ENCODE data around the gene CDHR2. TPM values are rescaled to one million over a fixed set of nuclear protein-coding genes. Genes with fewer than 3 reads are reported as not detected.

The CDHR2 gene
- total RNA-seq, 2 experiments from 2014 or later, result 0.37 to 0.61 TPM

DNA sequence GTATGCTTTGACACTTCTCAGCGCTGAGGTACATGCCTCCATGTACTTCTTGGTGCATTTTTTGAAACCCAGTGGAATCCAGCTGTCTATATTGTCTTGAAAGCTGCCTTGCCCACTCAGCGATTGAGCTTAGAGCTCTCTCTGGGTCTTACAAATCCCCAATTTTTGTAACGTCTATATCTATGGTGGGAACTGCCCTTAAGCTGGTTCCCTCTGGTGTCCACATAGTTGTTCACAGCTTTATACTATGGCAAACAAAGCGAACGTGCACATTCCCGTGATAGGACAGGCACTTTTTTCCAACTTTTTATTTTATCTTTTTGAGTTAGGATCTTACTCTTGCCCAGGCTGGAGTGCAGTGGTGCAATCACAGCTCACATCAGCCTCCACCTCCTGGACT, 20.9 kb downstream of the CDHR2 start:
- ChIA-PET POLR2A (no interaction called here), CTCF (interaction anchor here (0.5 to 1.4 kb wide), 4 partner anchors 9 to 158 kb away, joined by 3 to 5 read pairs (median 4); no protein-coding TSS in a partner anchor)
- Mint-ChIP-seq H3K27ac (no peak overlapping the region), H3K36me3 (ENCODE audit: low read depth) (no peaks in the 10 kb centered on the region), H3K27me3 (peaks cover 4% of the 10 kb centered on the region), H3K9me3 (ENCODE audit: low read depth) (no peaks in the 10 kb centered on the region), H3K4me3 (no peak overlapping the region), H3K4me1 (no peaks in the 10 kb centered on the region)
- intact Hi-C loops (cut with DNase I, micrococcal nuclease), result loop anchor here in 1 of 2 experiments (10.0 kb wide), 1 partner anchor 155 kb away; the partner anchor contains the start of gene CLTB
- no peak for DNase-seq
- ATAC-seq, result no peak

DNA sequence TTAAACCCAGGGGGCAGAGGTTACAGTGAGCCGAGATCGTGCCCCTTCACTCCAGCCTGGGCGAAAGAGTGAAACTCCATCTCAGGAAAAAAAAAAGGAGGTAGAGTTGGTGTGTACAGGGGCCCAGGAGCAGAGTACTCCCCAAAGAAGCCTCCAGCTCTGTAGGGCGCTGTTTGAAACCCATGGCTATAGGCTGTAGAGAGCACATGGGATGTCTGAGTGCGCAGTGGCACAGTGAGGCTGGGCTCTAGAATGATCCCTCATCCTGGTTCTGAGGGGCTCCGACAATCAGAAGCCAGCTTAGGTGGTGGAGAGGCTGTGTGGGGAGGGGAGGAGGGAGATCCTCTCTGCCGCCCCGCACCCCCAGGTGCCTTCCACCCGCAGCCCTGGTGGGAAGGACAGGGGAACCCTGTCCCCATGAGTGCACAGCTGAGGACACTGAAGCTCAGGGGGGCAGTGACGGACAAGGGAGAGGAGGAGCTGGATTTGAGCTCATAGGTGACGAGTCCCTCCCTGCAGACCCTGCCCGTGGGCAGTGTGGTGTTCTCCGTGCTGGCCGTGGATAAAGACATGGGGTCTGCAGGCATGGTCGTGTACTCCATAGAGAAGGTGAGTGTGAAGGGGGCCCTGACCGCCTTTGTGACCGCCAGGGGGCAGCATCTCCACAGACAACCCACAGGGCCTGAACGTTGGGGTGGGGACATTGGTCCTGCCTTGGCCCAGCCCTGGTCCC, 24.6 kb downstream of the CDHR2 start:
- ChIA-PET CTCF (interaction anchor here (0.6 to 2.2 kb wide), 10 partner anchors 12 to 426 kb away, joined by 3 to 7 read pairs (median 3); partner anchors contain the start of gene TSPAN17), POLR2A (interaction anchor here (0.6 kb wide), 1 partner anchor 31 kb away, joined by 4 read pairs; no protein-coding TSS in a partner anchor)
- Mint-ChIP-seq H3K4me3 (no peak overlapping the region), H3K36me3 (ENCODE audit: low read depth) (no peaks in the 10 kb centered on the region), H3K27me3 (peaks cover 4% of the 10 kb centered on the region), H3K4me1 (no peaks in the 10 kb centered on the region), H3K9me3 (ENCODE audit: low read depth) (no peaks in the 10 kb centered on the region), H3K27ac (no peak overlapping the region)
- intact Hi-C loops (cut with DNase I, micrococcal nuclease), result loop anchor here (1.0 to 10.0 kb wide), 3 partner anchors 46 to 159 kb away; partner anchors contain the start of gene CLTB (in 2 of the 2)
- peak; percentile 90 for ATAC-seq
- peak; percentile 88 for DNase-seq

DNA sequence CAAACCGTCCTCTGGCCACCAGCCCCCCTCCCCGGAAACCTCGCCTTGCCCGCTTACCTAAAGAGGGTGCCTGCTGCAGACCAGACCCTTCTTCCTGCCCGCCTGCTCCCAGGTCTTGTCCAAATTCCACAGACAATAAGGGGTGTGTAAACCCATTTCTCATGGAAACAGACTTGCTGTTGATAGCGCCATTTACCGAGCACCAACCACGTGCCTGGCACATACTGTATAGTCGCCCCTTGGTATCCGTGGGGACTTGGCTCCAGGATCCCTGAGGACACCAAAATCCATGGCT, 25.1 kb downstream of the CDHR2 start:
- Mint-ChIP-seq H3K36me3 (ENCODE audit: low read depth) (no peaks in the 10 kb centered on the region), H3K27ac (no peak overlapping the region), H3K27me3 (peaks cover 4% of the 10 kb centered on the region), H3K4me3 (no peak overlapping the region), H3K4me1 (no peaks in the 10 kb centered on the region), H3K9me3 (ENCODE audit: low read depth) (no peaks in the 10 kb centered on the region)
- no peak for DNase-seq
- POLR2A ChIA-PET, result no interaction called here
- ATAC-seq, result no peak
- CTCF ChIA-PET, result interaction anchor here (1.0 to 2.2 kb wide), 4 partner anchors 15 to 157 kb away, joined by 3 to 7 read pairs (median 3); no protein-coding TSS in a partner anchor
- intact Hi-C loops (cut with DNase I, micrococcal nuclease), result loop anchor here (1.0 to 10.0 kb wide), 3 partner anchors 45 to 159 kb away; partner anchors contain the start of gene CLTB (in 2 of the 2)

DNA sequence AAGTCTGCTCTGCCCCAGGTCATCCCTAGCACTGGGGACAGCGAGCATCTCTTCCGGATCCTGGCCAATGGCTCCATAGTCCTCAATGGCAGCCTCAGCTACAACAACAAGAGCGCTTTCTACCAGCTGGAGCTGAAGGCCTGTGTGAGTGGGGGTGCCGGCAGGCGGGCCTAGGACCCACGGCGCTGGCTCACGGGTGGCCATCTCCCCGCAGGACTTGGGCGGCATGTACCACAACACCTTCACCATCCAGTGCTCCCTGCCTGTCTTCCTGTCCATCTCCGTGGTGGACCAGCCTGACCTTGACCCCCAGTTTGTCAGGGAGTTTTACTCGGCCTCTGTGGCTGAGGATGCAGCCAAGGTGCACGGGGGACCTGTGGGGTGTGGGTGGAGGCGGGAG, 25.9 kb downstream of the CDHR2 start:
- no peak overlapping the region for H3K4me3 Mint-ChIP-seq
- ATAC-seq (no peak), DNase-seq (no peak)
- H3K27ac Mint-ChIP-seq, result no peak overlapping the region
- POLR2A ChIA-PET, result no interaction called here
- H3K36me3 Mint-ChIP-seq (ENCODE audit: low read depth), result no peaks in the 10 kb centered on the region
- H3K4me1 Mint-ChIP-seq, result no peaks in the 10 kb centered on the region
- CTCF ChIA-PET, result interaction anchor here (0.6 to 2.2 kb wide), 6 partner anchors 10 to 655 kb away, joined by 3 to 7 read pairs (median 3); no protein-coding TSS in a partner anchor
- intact Hi-C loops (cut with DNase I, micrococcal nuclease), result loop anchor here in 1 of 2 experiments (10.0 kb wide), 1 partner anchor 160 kb away; the partner anchor contains the start of gene CLTB
- H3K27me3 Mint-ChIP-seq, result peaks cover 2% of the 10 kb centered on the region
- H3K9me3 Mint-ChIP-seq (ENCODE audit: low read depth), result no peaks in the 10 kb centered on the region

GRCh38 chr5:176575488-176576422, 26.6 kb downstream of the CDHR2 start:
- ChIA-PET POLR2A (no interaction called here), CTCF (interaction anchor here (0.6 to 2.2 kb wide), 3 partner anchors 85 to 655 kb away, joined by 3 to 7 read pairs (median 3); no protein-coding TSS in a partner anchor)
- intact Hi-C loops (cut with DNase I, micrococcal nuclease), result loop anchor here in 1 of 2 experiments (10.0 kb wide), 1 partner anchor 161 kb away; the partner anchor contains the start of gene CLTB
- no peaks in the 10 kb centered on the region for H3K36me3 Mint-ChIP-seq (ENCODE audit: low read depth)
- H3K27ac Mint-ChIP-seq, result no peak overlapping the region
- H3K4me1 Mint-ChIP-seq, result no peaks in the 10 kb centered on the region
- DNase-seq (no peak), ATAC-seq (no peak)
- H3K9me3 Mint-ChIP-seq (ENCODE audit: low read depth), result no peaks in the 10 kb centered on the region
- peaks cover 2% of the 10 kb centered on the region for H3K27me3 Mint-ChIP-seq
- no peak overlapping the region for H3K4me3 Mint-ChIP-seq

GRCh38 chr5:176577312-176578176, 28.4 kb downstream of the CDHR2 start:
- intact Hi-C loops (cut with DNase I, micrococcal nuclease), result loop anchor here (1.0 to 10.0 kb wide), 2 partner anchors 161 to 163 kb away; partner anchors contain the start of gene CLTB (in 2 of the 2)
- ChIA-PET POLR2A (no interaction called here), CTCF (interaction anchor here (0.6 to 1.4 kb wide), 3 partner anchors 30 to 125 kb away, joined by 3 to 4 read pairs (median 4); no protein-coding TSS in a partner anchor)
- Mint-ChIP-seq H3K36me3 (ENCODE audit: low read depth) (no peaks in the 10 kb centered on the region), H3K27ac (no peak overlapping the region), H3K4me3 (no peak overlapping the region), H3K9me3 (ENCODE audit: low read depth) (no peaks in the 10 kb centered on the region), H3K27me3 (peaks cover 2% of the 10 kb centered on the region), H3K4me1 (no peaks in the 10 kb centered on the region)
- ATAC-seq, result no peak
- DNase-seq, result no peak

- POLR2A ChIA-PET, result no interaction called here
- ATAC-seq (peak; percentile 64), DNase-seq (peak; percentile 66)
- Mint-ChIP-seq H3K27me3 (no peaks in the 10 kb centered on the region), H3K9me3 (ENCODE audit: low read depth) (no peaks in the 10 kb centered on the region), H3K36me3 (ENCODE audit: low read depth) (no peaks in the 10 kb centered on the region), H3K4me1 (no peaks in the 10 kb centered on the region), H3K4me3 (no peak overlapping the region), H3K27ac (no peak overlapping the region)
- CTCF ChIA-PET, result interaction anchor here (0.6 to 1.4 kb wide), 9 partner anchors 9 to 184 kb away, joined by 3 to 4 read pairs (median 3); no protein-coding TSS in a partner anchor
- intact Hi-C loops (cut with DNase I, micrococcal nuclease), result loop anchor here (1.0 to 10.0 kb wide), 2 partner anchors 162 to 164 kb away; partner anchors contain the start of gene CLTB (in 2 of the 2)
These were observed 29.3 kb downstream of the CDHR2 start for GRCh38 chr5:176578391-176578808.

- no peaks in the 10 kb centered on the region for H3K9me3 Mint-ChIP-seq (ENCODE audit: low read depth)
- intact Hi-C loops (cut with DNase I, micrococcal nuclease), result loop anchor here in 1 of 2 experiments (10.0 kb wide), 1 partner anchor 165 kb away; the partner anchor contains the start of gene CLTB
- H3K27ac Mint-ChIP-seq, result no peak overlapping the region
- CTCF ChIA-PET, result interaction anchor here (1.1 to 1.2 kb wide), 2 partner anchors 10 to 14 kb away, joined by 4 read pairs; no protein-coding TSS in a partner anchor
- POLR2A ChIA-PET, result no interaction called here
- H3K4me1 Mint-ChIP-seq, result no peaks in the 10 kb centered on the region
- no peak overlapping the region for H3K4me3 Mint-ChIP-seq
- no peak for DNase-seq
- no peaks in the 10 kb centered on the region for H3K27me3 Mint-ChIP-seq
- ATAC-seq, result no peak
- H3K36me3 Mint-ChIP-seq (ENCODE audit: low read depth), result no peaks in the 10 kb centered on the region
These were observed 30.2 kb downstream of the CDHR2 start for GRCh38 chr5:176579323-176579722.

GRCh38 chr5:176581361-176581760, 32.2 kb downstream of the CDHR2 start:
- Mint-ChIP-seq H3K4me3 (no peak overlapping the region), H3K36me3 (ENCODE audit: low read depth) (peaks cover 5% of the 10 kb centered on the region), H3K9me3 (ENCODE audit: low read depth) (peaks cover 7% of the 10 kb centered on the region), H3K4me1 (no peaks in the 10 kb centered on the region), H3K27me3 (no peaks in the 10 kb centered on the region), H3K27ac (no peak overlapping the region)
- intact Hi-C loops (cut with DNase I, micrococcal nuclease), result no loop called here
- no peak for ATAC-seq
- POLR2A ChIA-PET, result no interaction called here
- DNase-seq, result no peak
- CTCF ChIA-PET, result no interaction called here

- Mint-ChIP-seq H3K4me3 (no peak overlapping the region), H3K27me3 (no peaks in the 10 kb centered on the region), H3K36me3 (ENCODE audit: low read depth) (peaks cover 5% of the 10 kb centered on the region), H3K27ac (no peak overlapping the region), H3K4me1 (no peaks in the 10 kb centered on the region), H3K9me3 (ENCODE audit: low read depth) (peaks cover 7% of the 10 kb centered on the region)
- POLR2A ChIA-PET, result no interaction called here
- intact Hi-C loops (cut with DNase I, micrococcal nuclease), result no loop called here
- CTCF ChIA-PET, result no interaction called here
- DNase-seq (no peak), ATAC-seq (no peak)
These were observed 33.9 kb downstream of the CDHR2 start for GRCh38 chr5:176583076-176583475.
